Neural progenitor cell (in vitro differentiated cells): ENCODE measurements around the gene MPC1L.

Experiments used
- CTCF ChIP-seq: fragments of 200-600 bp; sonication (generic); IDR thresholded peaks from 2 replicates; pipeline ENCODE4 v1.5.1; 2017; ENCODE audit warnings: antibody characterized with exemption, mild to moderate bottlenecking
- EZH2 ChIP-seq: fragments of 200-600 bp; sonication (generic); IDR thresholded peaks from 2 replicates; pipeline ENCODE4 v1.6.1; 2017; ENCODE audit warnings: antibody characterized with exemption, mild to moderate bottlenecking, moderate library complexity
- EZH2phosphoT487 ChIP-seq: fragments of 200-600 bp; sonication (generic); IDR thresholded peaks from 2 replicates; pipeline ENCODE4 v1.6.1; 2017; ENCODE audit warnings: antibody characterized with exemption

DNA sequence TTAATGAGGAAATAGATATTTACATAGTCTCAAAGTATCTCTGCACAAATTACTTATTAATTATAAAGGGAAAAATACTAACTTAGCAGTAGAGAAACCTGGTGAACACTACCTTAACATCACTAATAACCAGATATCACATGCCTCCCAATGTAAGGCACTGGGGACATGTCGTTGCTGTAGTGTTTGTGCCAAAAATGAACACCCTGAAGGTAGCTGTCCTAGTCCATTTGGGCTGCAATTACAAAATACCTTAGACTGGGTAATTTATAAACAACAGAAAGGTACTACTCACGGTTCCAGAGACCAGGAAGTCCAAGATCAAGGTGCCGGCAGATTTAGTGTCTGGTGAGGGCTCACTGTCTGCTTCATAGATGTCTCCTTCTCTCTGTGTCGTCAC is 10.7 kb upstream of the MPC1L start:
- TF ChIP-seq EZH2phosphoT487: no peak
- no peak for TF ChIP-seq CTCF
- TF ChIP-seq EZH2: no peak
